ENCODE measurements around the gene SFMBT1. TPM values are rescaled to one million over a fixed set of nuclear protein-coding genes. Genes with fewer than 3 reads are reported as not detected.

SFMBT1 gene
- polyA plus RNA-seq, 3 donors = 0.61 to 2.7 (median 0.91) TPM

DNA sequence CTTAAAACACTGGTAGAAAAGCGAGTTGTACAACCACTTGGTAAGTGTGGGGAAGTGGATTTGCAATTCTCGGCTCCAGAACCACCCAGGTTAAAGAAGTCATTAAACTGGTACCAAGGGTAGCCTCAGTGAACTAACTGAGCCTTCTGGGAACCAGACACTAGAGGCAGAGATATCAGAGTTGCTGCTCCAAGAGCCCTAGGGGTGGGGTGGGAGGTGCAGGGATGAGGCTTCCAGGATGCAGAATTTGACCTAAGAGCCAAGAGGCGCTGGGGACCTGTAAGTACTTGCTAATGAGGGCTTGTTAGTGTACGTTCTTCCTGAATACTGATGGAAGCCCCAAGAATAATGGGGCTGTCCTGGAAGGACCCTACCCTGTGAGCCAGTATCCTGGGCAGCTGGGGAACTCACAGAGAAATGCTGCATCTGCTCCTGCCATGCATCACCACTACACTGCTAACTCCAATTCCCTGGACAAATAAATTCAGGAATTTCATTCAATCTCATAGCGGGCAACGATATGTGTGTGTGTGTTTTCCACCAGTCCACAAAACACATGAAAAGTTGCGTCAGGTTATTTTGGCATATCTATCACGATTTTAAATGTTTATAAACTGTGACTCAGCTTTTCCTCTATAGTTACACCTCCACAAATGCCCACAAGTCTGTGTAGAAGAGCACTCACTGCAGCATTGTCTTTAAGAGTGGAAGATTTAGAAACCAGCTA, 172.3 kb downstream of the SFMBT1 start:
- no peak for DNase-seq
- H3K9ac ChIP-seq (ENCODE audit: insufficient read depth, low read length, poor library complexity, severe bottlenecking) = no peak overlapping the region
- no peak overlapping the region for H3K4me2 ChIP-seq (replicated peaks; ENCODE audit: extremely low read depth, low read length, poor library complexity, severe bottlenecking)
- H3K4me1 ChIP-seq (ENCODE audit: control insufficient read depth in 1 of 2, insufficient read depth in 2 of 2, low read length in 2 of 2) = peaks cover 11 to 12% of the 10 kb centered on the region in 2 donors
- Mint-ChIP-seq H3K9me3 (no peaks in the 10 kb centered on the region), H3K4me3 (no peak overlapping the region), H3K4me1 (peaks cover 42% of the 10 kb centered on the region), H3K27me3 (ENCODE audit: low read depth in 3 of 3) (peaks cover 0 to 2% (median 2%) of the 10 kb centered on the region in 3 donors), H3K36me3 (peaks cover 28 to 30% of the 10 kb centered on the region in 2 donors), H3K27ac (no peak overlapping the region)
- no peaks in the 10 kb centered on the region for H3K27me3 ChIP-seq (ENCODE audit: control insufficient read depth in 2 of 2, insufficient read depth in 2 of 2, low read length in 2 of 2)
- H3K79me2 ChIP-seq (ENCODE audit: insufficient read depth, low read length) = peaks cover 74% of the 10 kb centered on the region
- H2AFZ ChIP-seq (ENCODE audit: insufficient read depth, low read depth, low read length, poor library complexity, severe bottlenecking) = no peak overlapping the region
- TF ChIP-seq, protein P1, sequence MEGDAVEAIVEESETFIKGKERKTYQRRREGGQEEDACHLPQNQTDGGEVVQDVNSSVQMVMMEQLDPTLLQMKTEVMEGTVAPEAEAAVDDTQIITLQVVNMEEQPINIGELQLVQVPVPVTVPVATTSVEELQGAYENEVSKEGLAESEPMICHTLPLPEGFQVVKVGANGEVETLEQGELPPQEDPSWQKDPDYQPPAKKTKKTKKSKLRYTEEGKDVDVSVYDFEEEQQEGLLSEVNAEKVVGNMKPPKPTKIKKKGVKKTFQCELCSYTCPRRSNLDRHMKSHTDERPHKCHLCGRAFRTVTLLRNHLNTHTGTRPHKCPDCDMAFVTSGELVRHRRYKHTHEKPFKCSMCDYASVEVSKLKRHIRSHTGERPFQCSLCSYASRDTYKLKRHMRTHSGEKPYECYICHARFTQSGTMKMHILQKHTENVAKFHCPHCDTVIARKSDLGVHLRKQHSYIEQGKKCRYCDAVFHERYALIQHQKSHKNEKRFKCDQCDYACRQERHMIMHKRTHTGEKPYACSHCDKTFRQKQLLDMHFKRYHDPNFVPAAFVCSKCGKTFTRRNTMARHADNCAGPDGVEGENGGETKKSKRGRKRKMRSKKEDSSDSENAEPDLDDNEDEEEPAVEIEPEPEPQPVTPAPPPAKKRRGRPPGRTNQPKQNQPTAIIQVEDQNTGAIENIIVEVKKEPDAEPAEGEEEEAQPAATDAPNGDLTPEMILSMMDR (IDR thresholded peaks at IDR 0.05) = no peak
- intact Hi-C loops (cut with micrococcal nuclease) = loop anchor here in 1 of 2 donors (10.0 kb wide), 1 partner anchor 201 kb away; no protein-coding TSS in a partner anchor
- WGBS (ENCODE audit: insufficient coverage) = 79% methylated on average over 4 of the region's 8 CpGs
- H4K20me1 ChIP-seq (ENCODE audit: insufficient read depth, low read length) = peaks cover 93% of the 10 kb centered on the region
- H3K9me3 ChIP-seq (replicated peaks in 1 of 2; ENCODE audit: control insufficient read depth in 1 of 2, insufficient read depth in 1 of 2, low read length in 2 of 2) = no peaks in the 10 kb centered on the region
- H3K36me3 ChIP-seq (replicated peaks in 1 of 2; ENCODE audit: control insufficient read depth in 1 of 2, insufficient read depth in 2 of 2, low read length in 2 of 2) = peaks cover 2 to 11% of the 10 kb centered on the region in 2 donors
- no peak overlapping the region for H3K4me3 ChIP-seq (replicated peaks in 1 of 3; ENCODE audit: low read depth in 2 of 3, low read length in 3 of 3)
- no peak overlapping the region for H3K27ac ChIP-seq (ENCODE audit: low read depth in 1 of 2, low read length in 2 of 2)

GRCh38 chr3:52872245-52872644, 173.6 kb downstream of the SFMBT1 start:
- intact Hi-C loops (cut with micrococcal nuclease) = loop anchor here in 1 of 2 donors (10.0 kb wide), 1 partner anchor 203 kb away; no protein-coding TSS in a partner anchor
- no CpG with 5 or more reads among the region's 3 CpGs for WGBS (ENCODE audit: insufficient coverage)
- Mint-ChIP-seq H3K9me3 (peaks cover 0 to 3% (median 0%) of the 10 kb centered on the region in 7 donors), H3K4me1 (peaks cover 42% of the 10 kb centered on the region), H3K27me3 (ENCODE audit: low read depth in 3 of 3) (peaks cover 0 to 2% (median 2%) of the 10 kb centered on the region in 3 donors), H3K27ac (no peak overlapping the region), H3K36me3 (peaks cover 27 to 29% of the 10 kb centered on the region in 2 donors), H3K4me3 (no peak overlapping the region)
- peaks cover 3 to 5% of the 10 kb centered on the region in 2 donors for H3K36me3 ChIP-seq (replicated peaks in 1 of 2; ENCODE audit: control insufficient read depth in 1 of 2, insufficient read depth in 2 of 2, low read length in 2 of 2)
- H3K4me1 ChIP-seq (ENCODE audit: control insufficient read depth in 1 of 2, insufficient read depth in 2 of 2, low read length in 2 of 2) = peaks cover 11 to 12% of the 10 kb centered on the region in 2 donors
- peaks cover 93% of the 10 kb centered on the region for H4K20me1 ChIP-seq (ENCODE audit: insufficient read depth, low read length)
- peaks cover 65% of the 10 kb centered on the region for H3K79me2 ChIP-seq (ENCODE audit: insufficient read depth, low read length)
- TF ChIP-seq, protein P1 (IDR thresholded peaks at IDR 0.05) = no peak
- no peaks in the 10 kb centered on the region for H3K27me3 ChIP-seq (ENCODE audit: control insufficient read depth in 2 of 2, insufficient read depth in 2 of 2, low read length in 2 of 2)
- no peak overlapping the region for H3K27ac ChIP-seq (ENCODE audit: low read depth in 1 of 2, low read length in 2 of 2)
- H3K9me3 ChIP-seq (replicated peaks in 1 of 2; ENCODE audit: control insufficient read depth in 1 of 2, insufficient read depth in 1 of 2, low read length in 2 of 2) = no peaks in the 10 kb centered on the region
- no peak overlapping the region for H2AFZ ChIP-seq (ENCODE audit: insufficient read depth, low read depth, low read length, poor library complexity, severe bottlenecking)
- no peak overlapping the region for H3K4me2 ChIP-seq (replicated peaks; ENCODE audit: extremely low read depth, low read length, poor library complexity, severe bottlenecking)
- no peak overlapping the region for H3K4me3 ChIP-seq (replicated peaks in 1 of 3; ENCODE audit: low read depth in 2 of 3, low read length in 3 of 3)
- no peak overlapping the region for H3K9ac ChIP-seq (ENCODE audit: insufficient read depth, low read length, poor library complexity, severe bottlenecking)
- DNase-seq = no peak
